AG09319 (cell line): ENCODE results near the gene TRHDE.

Experiments used
- DNase-seq: peaks from one replicate; pipeline ENCODE4 v3.0.0-alpha.2; 2010; ENCODE audit warnings: low read depth; ENCODE audit errors: extremely low read depth
- TF ChIP-seq, protein P1 (sequence below): IDR thresholded peaks from 2 replicates; pipeline ENCODE4 v1.5.1; 2011; ENCODE audit warnings: low read depth, mild to moderate bottlenecking, inconsistent platforms, low read length, moderate library complexity

Gene TRHDE

DNA sequence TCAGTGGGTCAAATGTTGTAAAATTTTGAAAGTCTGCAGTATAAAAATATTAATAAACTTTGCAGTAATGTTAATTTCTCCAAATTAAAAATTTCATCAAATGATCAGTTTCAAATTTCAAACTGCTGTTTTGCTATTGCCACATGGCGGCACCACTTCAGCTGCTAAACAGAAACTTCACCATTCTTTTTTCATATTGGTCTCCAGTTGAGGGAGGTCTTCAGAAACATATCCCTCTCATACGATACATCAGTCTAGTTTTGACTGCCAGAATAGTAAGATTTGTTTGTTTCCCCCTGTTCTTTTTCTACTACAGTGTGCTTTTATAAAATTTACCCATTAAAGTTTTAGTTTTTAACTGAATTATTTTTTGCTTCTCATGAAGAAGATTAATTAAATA lies 4.2 kb upstream of the TRHDE start:
- DNase-seq: no peak
- TF ChIP-seq, protein P1, sequence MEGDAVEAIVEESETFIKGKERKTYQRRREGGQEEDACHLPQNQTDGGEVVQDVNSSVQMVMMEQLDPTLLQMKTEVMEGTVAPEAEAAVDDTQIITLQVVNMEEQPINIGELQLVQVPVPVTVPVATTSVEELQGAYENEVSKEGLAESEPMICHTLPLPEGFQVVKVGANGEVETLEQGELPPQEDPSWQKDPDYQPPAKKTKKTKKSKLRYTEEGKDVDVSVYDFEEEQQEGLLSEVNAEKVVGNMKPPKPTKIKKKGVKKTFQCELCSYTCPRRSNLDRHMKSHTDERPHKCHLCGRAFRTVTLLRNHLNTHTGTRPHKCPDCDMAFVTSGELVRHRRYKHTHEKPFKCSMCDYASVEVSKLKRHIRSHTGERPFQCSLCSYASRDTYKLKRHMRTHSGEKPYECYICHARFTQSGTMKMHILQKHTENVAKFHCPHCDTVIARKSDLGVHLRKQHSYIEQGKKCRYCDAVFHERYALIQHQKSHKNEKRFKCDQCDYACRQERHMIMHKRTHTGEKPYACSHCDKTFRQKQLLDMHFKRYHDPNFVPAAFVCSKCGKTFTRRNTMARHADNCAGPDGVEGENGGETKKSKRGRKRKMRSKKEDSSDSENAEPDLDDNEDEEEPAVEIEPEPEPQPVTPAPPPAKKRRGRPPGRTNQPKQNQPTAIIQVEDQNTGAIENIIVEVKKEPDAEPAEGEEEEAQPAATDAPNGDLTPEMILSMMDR: peak; percentile 61

DNA sequence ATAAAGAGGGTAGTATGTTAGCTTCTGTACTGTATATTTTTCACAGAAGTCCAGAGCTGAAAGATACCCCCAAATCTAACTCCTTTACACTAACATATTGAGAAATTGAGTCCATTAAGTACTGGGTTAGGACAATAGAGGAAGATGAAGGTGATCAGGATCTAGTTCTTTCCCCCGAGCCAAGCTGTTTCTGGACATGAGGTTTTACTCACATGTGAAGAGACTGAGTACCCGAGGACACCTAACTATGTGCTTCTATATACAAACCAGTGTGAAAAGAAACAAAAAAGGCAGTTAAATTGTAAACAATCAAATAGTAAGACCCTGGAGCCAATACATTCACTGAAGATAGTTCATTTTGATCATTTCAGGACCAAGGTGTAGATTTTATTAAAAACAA lies 3.8 kb upstream of the TRHDE start:
- DNase-seq: no peak
- TF ChIP-seq, protein P1: no peak

- TF ChIP-seq, protein P1: no peak
- no peak for DNase-seq
Measured at GRCh38 chr12:72269491-72269890, 2.7 kb upstream of the TRHDE start.

DNA sequence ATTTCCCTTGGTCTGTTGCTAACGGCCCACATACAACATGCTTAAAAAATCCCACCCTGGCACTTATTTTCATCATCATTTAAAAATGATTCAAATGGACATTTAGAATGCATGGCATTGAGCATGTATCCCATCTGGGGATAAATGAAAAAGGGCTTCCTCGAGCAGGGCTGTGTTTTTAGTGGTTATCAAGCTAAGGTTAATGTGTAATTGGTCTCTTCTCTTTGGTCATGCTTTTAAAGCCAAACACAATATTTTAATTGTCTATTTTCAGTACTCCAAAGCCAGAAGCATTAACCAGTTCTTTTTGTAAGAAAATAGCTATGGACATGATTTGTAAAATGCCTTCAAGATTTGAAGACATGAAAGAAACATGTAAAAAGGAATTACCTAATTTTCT lies 1.9 kb upstream of the TRHDE start:
- TF ChIP-seq, protein P1: no peak
- DNase-seq: no peak

GRCh38 chr12:72270961-72271360 lies 1.2 kb upstream of the TRHDE start:
- DNase-seq: no peak
- TF ChIP-seq, protein P1: no peak

GRCh38 chr12:72271451-72272090 lies 599 bp upstream of the TRHDE start:
- TF ChIP-seq, protein P1: peak; percentile 17
- no peak for DNase-seq

DNA sequence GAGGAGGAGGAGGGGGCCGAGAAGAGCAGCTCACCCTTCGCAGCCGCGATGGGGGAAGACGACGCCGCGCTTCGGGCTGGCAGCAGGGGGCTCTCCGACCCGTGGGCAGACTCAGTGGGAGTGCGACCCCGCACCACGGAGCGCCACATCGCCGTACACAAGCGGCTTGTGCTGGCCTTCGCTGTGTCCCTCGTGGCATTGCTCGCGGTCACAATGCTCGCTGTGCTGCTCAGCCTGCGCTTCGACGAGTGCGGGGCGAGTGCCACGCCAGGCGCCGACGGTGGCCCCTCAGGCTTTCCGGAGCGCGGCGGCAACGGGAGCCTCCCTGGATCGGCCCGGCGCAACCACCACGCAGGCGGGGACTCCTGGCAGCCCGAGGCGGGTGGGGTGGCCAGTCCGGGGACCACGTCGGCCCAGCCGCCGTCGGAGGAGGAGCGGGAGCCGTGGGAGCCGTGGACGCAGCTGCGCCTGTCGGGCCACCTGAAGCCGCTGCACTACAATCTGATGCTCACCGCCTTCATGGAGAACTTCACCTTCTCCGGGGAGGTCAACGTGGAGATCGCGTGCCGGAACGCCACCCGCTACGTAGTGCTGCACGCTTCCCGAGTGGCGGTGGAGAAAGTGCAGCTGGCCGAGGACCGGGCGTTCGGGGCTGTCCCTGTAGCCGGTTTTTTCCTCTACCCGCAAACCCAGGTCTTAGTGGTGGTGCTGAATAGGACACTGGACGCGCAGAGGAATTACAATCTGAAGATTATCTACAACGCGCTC lies 745 bp downstream of the TRHDE start:
- no peak for DNase-seq

More for the DNA sequence above, 745 bp downstream of the TRHDE start:
- TF ChIP-seq, protein P1: peak; percentile 43
